CD1c-positive myeloid dendritic cell (primary cell): Measurements from ENCODE around the gene IRF2.

Experiments used
- DNase-seq: peaks from one replicate; pipeline ENCODE4 v3.0.0-alpha.2; 2016; ENCODE audit errors: extremely low spot score

The IRF2 gene

DNA sequence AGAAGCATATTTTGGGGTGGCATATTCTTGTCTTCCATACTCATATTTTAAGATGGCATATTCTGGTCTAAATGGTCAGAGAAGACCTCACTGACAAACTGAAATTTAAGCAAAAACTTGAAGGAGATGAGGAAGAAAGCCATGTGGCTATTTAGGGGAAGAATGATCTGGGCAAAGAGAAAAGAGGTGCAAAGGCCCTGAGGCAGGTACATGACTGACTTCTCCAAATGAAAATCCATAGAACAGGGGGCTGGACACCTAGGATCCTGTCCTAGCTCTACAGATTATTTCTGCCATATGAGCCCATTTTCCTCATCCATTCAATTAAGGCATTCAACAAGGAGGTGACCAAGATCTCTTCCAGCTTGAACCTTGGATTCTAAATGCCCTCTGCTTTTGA lies 105.6 kb downstream of the IRF2 start:
- no peak for DNase-seq

- no peak for DNase-seq
Measured at GRCh38 chr4:184368290-184368689, 106.1 kb downstream of the IRF2 start.

GRCh38 chr4:184364100-184364921 lies 110.0 kb downstream of the IRF2 start:
- DNase-seq = no peak

GRCh38 chr4:184363258-184363657 lies 111.1 kb downstream of the IRF2 start:
- no peak for DNase-seq

GRCh38 chr4:184362396-184362795 lies 112.0 kb downstream of the IRF2 start:
- DNase-seq = peak; percentile 37

DNA sequence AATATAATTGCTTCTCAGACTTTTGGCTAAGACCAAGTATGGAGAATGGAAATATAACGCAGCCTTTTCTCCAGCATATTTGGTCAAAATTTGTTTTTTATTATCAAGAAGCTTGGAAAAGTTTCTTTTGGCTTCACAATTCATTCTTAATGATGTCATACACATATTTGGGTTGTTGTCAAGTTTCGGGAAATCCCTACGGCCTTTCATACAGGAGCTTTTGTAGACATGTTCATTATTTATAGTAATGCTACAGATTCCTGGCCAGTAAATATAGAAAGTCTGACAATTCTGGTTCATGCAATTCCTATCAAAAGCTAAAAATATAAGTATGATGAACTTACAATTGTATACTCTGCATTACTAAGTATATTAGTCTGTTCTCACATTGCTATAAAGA lies 112.9 kb downstream of the IRF2 start:
- no peak for DNase-seq

GRCh38 chr4:184359888-184360287 lies 114.5 kb downstream of the IRF2 start:
- no peak for DNase-seq

DNA sequence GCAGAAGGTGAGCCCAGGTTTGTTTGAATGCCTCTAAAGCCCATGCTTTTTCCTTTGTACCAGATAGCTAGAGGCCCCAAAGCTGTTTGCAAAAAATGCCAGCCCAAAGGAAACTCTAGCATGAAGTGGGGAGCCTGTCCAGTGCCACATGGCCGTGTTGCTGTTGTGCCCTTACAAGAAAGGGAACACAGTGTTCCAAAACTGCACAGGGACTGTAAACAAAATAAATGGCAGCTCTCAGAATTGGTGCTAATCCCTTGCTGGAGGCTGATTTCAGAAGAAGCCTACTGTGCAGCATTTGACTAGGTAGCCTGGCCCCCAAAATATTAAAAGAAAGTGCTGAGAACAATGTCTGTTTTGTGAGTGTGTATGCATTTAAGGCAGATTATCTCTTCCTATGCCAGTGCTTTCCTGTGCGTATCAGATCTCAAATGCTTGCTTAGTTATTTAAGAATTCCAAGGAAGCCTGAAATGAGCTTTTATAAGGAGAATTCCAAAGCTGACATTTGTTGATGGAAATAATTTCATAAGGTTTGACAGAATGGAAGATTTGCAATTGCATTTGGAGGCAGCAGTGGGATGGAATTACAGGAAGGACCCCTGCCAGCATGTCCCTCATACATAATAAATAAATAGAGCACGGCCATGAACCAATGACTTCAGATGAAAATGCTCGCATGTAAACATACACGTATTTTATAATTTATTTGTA lies 115.7 kb downstream of the IRF2 start:
- DNase-seq = no peak

- peak; percentile 25 for DNase-seq
Measured at GRCh38 chr4:184357772-184358171, 116.6 kb downstream of the IRF2 start.

DNA sequence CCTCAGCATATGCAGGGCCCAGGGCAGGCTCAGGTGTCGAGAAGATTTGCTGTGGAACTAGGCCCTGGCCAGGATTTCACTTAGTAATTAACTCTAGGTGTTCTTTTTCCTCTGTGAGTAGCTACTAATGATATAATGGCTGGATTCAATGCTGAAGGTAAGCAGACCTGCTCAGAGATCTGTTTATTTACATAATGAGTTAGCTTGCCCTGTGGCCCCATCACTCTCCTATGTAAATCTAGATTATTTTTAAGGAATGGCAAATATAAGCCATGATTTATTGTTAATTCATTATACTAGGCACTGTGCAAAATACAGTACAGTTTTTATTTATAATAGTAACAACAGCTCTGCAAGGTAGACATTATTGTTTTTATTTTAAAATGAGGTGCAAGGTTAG lies 117.2 kb downstream of the IRF2 start:
- DNase-seq = no peak

GRCh38 chr4:184356366-184356765 lies 118.0 kb downstream of the IRF2 start:
- DNase-seq = no peak

DNA sequence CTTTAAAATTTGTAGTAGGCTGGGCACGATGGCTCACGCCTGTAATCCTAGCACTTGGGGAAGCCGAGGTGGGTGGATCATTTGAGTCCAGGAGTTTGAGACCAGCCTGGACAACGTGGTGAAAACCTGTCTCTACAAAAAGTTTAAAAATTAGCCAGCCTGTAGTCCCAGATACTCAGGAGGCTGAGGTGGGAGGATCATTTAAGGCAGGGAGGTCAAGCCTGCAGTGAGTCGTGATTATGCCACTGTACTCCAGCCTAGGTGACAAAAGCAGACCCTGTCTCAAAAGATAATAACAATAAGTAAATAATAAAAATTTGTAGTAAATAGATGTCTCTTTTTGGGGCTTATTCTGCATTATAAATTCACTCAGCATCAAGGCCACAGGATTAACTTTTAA lies 118.5 kb downstream of the IRF2 start:
- DNase-seq = no peak

- peak; percentile 91 for DNase-seq
Measured at GRCh38 chr4:184355111-184355604, 119.2 kb downstream of the IRF2 start.

GRCh38 chr4:184352891-184353290 lies 121.5 kb downstream of the IRF2 start:
- no peak for DNase-seq

GRCh38 chr4:184351560-184352451 lies 122.5 kb downstream of the IRF2 start:
- no peak for DNase-seq

DNA sequence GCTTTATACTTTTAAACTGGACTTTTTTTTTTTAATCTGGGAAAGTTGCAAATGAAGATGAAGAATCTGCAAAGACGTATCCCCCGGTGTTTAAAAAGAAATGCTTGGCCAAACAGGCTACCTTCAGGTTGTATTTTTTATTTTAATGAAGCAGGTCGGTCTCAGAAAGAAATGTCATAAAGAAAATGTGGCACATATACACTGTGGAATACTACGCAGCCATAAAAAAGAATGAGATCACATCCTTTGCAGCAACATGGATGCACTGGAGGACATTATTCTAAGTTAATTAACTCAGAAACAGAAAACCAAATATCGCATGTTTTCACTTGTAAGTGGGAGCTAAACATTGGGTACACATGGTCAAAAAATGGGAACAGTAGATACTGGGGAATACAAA lies 123.4 kb downstream of the IRF2 start:
- DNase-seq = no peak

DNA sequence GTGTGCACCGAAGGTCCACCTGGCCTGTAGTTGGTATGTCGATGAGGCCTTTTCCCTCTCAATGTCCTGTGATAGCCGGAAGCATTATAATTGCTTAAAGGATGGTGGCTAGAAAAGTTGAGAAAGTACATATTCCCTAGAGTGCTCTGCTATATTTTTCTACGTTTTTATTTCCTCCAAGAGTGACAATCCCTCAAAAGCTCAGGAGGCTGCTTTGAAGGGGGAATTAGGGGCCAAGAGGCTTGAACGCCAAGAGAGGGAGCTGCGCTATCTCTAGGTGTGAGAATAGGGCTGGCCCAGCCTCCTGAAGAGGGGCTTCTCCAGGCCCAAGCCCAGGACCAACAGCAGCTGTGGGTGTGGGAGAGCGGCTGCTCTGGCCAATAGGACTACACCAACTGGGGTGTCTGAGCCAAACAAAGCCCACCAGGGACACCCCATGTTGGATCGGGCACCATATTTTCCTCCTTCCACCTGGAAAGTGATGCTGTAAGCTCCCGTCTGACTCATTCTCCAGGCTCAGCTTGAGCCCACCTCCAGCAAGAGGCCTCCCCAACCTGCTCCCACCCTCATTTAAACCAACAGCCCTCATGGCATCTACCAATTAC lies 124.0 kb downstream of the IRF2 start:
- DNase-seq = no peak

DNA sequence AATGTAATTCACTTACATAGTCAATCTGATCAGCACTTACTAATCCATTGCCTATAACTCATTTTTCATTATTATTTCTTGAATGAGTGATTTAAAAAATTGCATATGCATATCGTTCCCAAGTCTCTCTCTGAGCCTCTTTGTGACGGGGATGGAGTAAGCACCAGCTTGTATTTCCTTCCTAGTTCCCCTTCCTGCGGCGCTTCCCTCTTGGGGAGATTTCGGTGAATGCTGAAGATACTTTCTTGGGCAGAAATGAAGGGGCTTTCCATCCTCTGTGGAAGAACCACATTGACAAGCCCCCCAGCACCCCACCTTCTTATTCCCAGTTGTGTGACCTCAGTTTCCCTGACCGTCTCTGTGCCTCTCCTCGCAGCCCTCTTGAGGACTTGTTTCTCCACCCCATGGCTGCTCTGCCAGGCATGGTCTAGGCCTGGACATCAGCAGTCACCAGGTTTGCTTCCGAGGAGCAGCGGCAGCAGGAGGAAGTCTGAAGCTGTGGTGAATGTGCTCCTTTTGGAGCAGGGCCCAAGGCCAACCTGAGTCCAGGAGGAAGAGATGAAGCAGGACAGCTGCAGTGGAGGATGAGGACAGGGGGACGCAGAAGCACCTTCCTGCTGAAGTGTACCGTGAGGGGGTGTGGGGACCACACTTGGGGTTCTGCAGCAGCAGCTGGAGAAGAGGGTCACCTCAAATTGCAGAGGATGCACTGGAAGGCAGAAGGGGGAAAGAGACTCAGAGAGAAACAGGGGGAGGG lies 124.9 kb downstream of the IRF2 start:
- peak; percentile 53 for DNase-seq

DNA sequence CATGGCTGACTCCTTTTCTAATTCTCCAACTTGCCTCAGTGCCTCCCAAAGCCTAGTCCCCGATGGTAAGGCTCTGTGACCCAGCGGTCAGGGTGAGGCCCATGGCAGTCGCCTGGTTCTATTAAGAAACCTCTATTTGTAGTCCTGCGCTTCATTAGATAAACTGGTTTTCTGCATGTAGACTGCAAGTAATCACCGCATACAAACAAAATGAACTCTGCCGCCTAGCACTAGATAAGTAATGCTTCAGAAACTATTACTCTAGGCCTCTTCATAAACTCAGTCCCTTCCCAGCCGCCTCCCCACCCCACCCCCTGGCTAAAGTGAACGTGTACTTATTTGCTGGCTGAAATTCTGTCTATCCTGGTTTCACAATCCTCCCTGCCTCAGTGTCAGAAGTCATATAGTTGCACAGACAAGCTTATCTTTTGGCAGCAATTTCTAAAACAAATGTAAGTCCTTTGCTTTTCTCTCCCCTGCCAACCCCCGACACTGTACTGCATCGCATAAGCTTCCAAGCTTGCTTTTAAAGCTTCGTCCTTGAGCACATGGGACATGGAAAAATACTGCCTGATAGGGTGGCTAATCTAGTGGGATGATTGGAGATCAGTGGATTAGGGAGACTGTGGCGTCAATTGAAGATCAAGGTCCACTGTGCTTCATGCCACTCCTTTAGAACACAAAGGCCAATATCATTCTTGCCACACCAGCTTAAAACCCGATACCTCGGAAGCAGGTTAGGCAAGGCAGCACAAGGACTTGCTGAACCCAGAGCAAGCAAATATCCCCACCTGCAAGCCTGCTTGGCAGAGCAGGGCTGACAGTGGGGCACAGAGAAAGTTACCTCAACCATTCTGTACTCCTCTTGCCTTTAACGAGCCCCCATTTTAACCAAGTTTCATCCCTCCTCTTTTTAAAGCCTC lies 125.8 kb downstream of the IRF2 start:
- no peak for DNase-seq
